ENCODE results near the gene MS4A14.

MS4A14 gene

DNA sequence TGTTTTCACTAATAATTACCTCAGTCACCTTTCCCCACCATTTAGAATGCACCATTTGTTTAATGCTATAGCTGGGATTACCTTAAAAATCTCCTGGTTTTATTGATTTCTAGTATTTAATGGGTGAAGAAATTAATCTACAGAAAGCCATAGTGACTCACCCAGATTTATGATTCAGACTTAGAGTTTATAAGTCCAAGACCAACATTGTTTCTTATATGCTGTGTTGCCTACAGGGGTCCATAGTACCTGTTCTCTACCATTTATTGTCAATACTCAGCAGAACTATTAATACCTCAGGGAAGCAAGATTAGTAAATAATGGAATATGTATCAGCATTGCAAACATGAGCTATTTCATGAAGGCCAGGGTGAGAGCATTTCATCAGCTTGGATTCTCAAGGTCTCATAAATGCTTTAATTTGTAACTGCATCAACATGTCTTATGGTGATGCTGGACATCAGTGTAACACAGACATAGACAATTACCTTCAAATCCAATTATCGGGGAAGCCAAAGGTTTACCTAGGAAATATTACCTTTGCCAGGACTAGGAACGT, 25.9 kb upstream of the MS4A14 start:
- TF ChIP-seq, protein P1, sequence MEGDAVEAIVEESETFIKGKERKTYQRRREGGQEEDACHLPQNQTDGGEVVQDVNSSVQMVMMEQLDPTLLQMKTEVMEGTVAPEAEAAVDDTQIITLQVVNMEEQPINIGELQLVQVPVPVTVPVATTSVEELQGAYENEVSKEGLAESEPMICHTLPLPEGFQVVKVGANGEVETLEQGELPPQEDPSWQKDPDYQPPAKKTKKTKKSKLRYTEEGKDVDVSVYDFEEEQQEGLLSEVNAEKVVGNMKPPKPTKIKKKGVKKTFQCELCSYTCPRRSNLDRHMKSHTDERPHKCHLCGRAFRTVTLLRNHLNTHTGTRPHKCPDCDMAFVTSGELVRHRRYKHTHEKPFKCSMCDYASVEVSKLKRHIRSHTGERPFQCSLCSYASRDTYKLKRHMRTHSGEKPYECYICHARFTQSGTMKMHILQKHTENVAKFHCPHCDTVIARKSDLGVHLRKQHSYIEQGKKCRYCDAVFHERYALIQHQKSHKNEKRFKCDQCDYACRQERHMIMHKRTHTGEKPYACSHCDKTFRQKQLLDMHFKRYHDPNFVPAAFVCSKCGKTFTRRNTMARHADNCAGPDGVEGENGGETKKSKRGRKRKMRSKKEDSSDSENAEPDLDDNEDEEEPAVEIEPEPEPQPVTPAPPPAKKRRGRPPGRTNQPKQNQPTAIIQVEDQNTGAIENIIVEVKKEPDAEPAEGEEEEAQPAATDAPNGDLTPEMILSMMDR (IDR thresholded peaks at IDR 0.05; ENCODE audit: insufficient read depth, low read length, poor library complexity, severe bottlenecking): no peak
- no peak for DNase-seq (ENCODE audit: extremely low read depth, insufficient read length)
- Histone ChIP-seq H3K4me3 (replicated peaks; ENCODE audit: low read depth, low read length) (no peak overlapping the region), H3K27me3 (replicated peaks; ENCODE audit: control insufficient read depth, insufficient read depth, low read length) (no peaks in the 10 kb centered on the region), H3K36me3 (ENCODE audit: control insufficient read depth, insufficient read depth, low read length) (no peaks in the 10 kb centered on the region)

DNA sequence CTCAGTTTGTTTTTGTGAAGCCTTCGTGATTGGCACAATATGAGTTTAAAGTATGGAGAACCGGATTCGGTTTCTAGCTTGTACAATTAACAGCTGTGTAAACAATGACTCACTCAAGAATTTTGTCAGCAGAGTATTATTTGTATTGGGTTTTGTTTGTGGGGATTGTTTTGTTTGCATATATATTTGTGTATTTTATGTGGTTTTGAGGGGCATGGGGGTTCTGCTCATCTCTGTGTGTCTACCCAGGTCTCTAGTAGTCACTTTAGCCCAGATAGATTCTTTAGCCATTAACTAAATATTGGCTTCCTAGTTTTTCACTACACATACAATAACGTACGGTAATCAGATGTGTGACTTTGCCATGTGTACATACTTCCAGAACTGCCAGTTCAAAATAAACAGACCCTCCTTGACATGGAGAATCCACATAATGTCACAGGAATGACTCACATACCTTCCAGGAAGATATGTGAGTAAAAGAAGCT, 25.4 kb upstream of the MS4A14 start:
- no peak for DNase-seq (ENCODE audit: extremely low read depth, insufficient read length)
- Histone ChIP-seq H3K4me3 (replicated peaks; ENCODE audit: low read depth, low read length) (no peak overlapping the region), H3K36me3 (ENCODE audit: control insufficient read depth, insufficient read depth, low read length) (no peaks in the 10 kb centered on the region), H3K27me3 (replicated peaks; ENCODE audit: control insufficient read depth, insufficient read depth, low read length) (no peaks in the 10 kb centered on the region)
- TF ChIP-seq, protein P1 (IDR thresholded peaks at IDR 0.05; ENCODE audit: insufficient read depth, low read length, poor library complexity, severe bottlenecking): no peak

DNA sequence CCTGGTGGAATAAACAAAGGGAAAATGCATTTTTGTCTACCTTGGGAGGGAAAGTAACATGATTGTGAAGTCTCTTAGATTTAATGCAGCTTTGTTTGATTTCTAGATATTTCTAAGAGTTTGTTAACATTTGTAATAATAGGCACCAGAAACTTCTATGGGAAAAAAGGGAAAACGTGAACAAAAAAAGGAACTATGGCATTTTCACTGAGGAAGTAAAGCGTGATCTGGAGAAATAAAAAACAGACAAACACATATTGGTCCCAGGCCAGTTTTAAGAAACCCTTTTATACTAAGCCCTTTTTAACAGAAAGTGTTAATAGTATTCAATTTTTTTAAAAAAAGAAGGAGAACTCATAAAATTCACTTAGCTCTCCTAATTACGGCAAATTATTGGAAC, 24.9 kb upstream of the MS4A14 start:
- H3K27me3 ChIP-seq (replicated peaks; ENCODE audit: control insufficient read depth, insufficient read depth, low read length): no peaks in the 10 kb centered on the region
- no peak overlapping the region for H3K4me3 ChIP-seq (replicated peaks; ENCODE audit: low read depth, low read length)
- TF ChIP-seq, protein P1 (IDR thresholded peaks at IDR 0.05; ENCODE audit: insufficient read depth, low read length, poor library complexity, severe bottlenecking): no peak
- no peak for DNase-seq (ENCODE audit: extremely low read depth, insufficient read length)
- no peaks in the 10 kb centered on the region for H3K36me3 ChIP-seq (ENCODE audit: control insufficient read depth, insufficient read depth, low read length)

DNA sequence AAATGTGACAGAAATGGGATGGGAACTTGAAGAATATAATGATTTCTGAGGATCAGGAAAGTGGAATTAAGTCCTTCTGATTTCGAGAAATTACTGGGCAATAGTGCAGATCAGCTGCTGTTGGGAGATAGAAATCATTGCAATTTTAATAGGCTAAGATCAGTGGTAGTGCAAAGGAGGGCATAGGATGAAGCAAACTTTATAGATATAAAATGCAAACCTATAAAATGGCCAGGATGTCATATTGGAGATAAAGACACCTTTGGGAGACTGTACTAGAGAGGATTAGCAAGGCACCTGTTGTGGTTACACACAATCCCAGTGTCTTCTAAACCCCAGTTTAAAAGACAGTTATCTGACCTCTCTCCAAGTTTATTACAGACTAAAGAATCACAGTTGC, 24.4 kb upstream of the MS4A14 start:
- Histone ChIP-seq H3K36me3 (ENCODE audit: control insufficient read depth, insufficient read depth, low read length) (no peaks in the 10 kb centered on the region), H3K27me3 (replicated peaks; ENCODE audit: control insufficient read depth, insufficient read depth, low read length) (no peaks in the 10 kb centered on the region), H3K4me3 (replicated peaks; ENCODE audit: low read depth, low read length) (no peak overlapping the region)
- TF ChIP-seq, protein P1 (IDR thresholded peaks at IDR 0.05; ENCODE audit: insufficient read depth, low read length, poor library complexity, severe bottlenecking): no peak
- no peak for DNase-seq (ENCODE audit: extremely low read depth, insufficient read length)

DNA sequence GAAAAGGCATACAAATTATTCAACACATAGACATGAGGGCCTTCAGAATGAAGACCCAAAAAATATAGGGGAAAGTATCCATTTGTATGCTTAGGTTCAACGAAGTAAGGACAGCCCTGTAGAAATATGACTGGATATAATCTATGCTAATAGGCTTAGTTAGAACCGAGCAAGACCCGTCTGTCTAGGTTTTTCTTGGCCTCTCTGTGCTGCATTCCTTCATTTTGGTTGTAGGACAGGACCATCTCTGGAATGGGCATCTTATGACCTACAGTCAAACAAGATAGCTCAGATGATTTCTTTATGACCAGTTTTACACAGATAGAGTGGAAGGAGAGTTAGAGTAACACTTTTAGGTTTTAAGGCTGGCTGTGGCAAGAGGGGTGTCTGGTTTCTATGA, 23.5 kb upstream of the MS4A14 start:
- Histone ChIP-seq H3K36me3 (ENCODE audit: control insufficient read depth, insufficient read depth, low read length) (no peaks in the 10 kb centered on the region), H3K27me3 (replicated peaks; ENCODE audit: control insufficient read depth, insufficient read depth, low read length) (no peaks in the 10 kb centered on the region), H3K4me3 (replicated peaks; ENCODE audit: low read depth, low read length) (no peak overlapping the region)
- DNase-seq (ENCODE audit: extremely low read depth, insufficient read length): no peak
- TF ChIP-seq, protein P1 (IDR thresholded peaks at IDR 0.05; ENCODE audit: insufficient read depth, low read length, poor library complexity, severe bottlenecking): no peak

DNA sequence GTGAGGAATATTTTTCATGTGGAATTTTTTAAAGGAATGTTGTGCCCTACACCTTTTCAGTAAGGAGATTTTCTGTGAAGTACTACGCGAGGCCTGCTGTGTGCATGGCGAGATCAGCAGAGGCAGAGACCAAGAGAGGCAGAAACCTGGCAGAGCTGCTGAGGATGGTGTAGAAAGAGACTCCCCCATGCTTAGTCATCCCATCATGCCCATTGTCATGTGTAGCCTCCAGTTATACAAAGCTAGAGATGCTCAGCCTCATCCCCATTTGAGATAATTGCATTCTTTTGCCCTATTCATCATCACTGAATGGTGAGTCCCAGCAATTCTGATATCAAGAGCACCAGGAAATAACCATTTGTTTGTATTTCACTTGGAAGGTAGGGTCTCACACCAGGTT, 20.9 kb upstream of the MS4A14 start:
- TF ChIP-seq, protein P1 (IDR thresholded peaks at IDR 0.05; ENCODE audit: insufficient read depth, low read length, poor library complexity, severe bottlenecking): no peak
- H3K36me3 ChIP-seq (ENCODE audit: control insufficient read depth, insufficient read depth, low read length): no peaks in the 10 kb centered on the region
- DNase-seq (ENCODE audit: extremely low read depth, insufficient read length): no peak
- no peaks in the 10 kb centered on the region for H3K27me3 ChIP-seq (replicated peaks; ENCODE audit: control insufficient read depth, insufficient read depth, low read length)
- H3K4me3 ChIP-seq (replicated peaks; ENCODE audit: low read depth, low read length): no peak overlapping the region

All from GM06990 (cell line).